ENCODE results near the gene TNXB.
"Not testable (repeated sequence)": the region's sequence is repeated elsewhere in the genome, so short reads cannot be mapped to it uniquely, and the experiment has no call there.

The TNXB gene

DNA sequence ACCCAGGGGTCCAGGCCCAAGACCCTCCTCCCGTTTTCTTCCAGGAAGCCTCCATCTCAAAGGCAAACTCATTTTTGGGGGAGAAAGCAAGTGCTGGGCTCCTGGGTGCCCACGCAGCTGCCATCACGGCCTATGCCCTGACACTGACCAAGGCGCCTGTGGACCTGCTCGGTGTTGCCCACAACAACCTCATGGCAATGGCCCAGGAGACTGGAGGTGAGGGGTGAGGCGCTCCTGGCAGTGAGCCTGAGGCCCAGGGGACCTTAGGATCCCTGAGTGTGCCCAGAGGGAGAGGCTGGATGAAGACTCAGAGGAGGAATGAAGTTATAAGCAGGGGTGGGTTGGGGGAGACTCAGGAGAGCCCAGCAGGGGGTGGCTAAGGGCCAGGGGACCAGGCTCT is 112.8 kb downstream of the TNXB start:
- not testable (repeated sequence) for DNase-seq (ENCODE audit: low spot score)

GRCh38 chr6:31994421-31994820 is 114.7 kb downstream of the TNXB start:
- DNase-seq (ENCODE audit: low spot score), result not testable (repeated sequence)

All from kidney tubule cell (primary cell).